MM.1S (cell line): ENCODE measurements around the gene TUBGCP3.

Experiments used
- DNase-seq: peaks from one replicate; pipeline ENCODE4 v3.0.0-alpha.2; 2015
- H2AFZ ChIP-seq: fragments of 300-600 bp; sonication (generic); 2 replicates; pipeline ENCODE4 v1.6.0; 2016; ENCODE audit warnings: antibody characterized with exemption, low read length
- H3F3A ChIP-seq: fragments of 300-600 bp; sonication (generic); 2 replicates; pipeline ENCODE4 v1.6.1; 2016; ENCODE audit warnings: mild to moderate bottlenecking, antibody characterized with exemption, low read length, moderate library complexity, mixed read lengths; ENCODE audit not compliant: insufficient read depth
- H3K27ac ChIP-seq: fragments of 300-600 bp; sonication (generic); 2 replicates; pipeline ENCODE4 v1.5.1; 2016; ENCODE audit warnings: mild to moderate bottlenecking, low read length
- H3K27me3 ChIP-seq: fragments of 300-600 bp; sonication (generic); replicated peaks from 2 replicates; pipeline ENCODE4 v1.6.0; 2016; ENCODE audit warnings: low read length; ENCODE audit not compliant: insufficient read depth
- H3K36me3 ChIP-seq: fragments of 300-600 bp; sonication (generic); replicated peaks from 2 replicates; pipeline ENCODE4 v1.6.1; 2016; ENCODE audit warnings: mild to moderate bottlenecking, low read length, mixed read lengths; ENCODE audit not compliant: insufficient read depth
- H3K4me1 ChIP-seq: fragments of 300-600 bp; sonication (generic); 2 replicates; pipeline ENCODE4 v1.6.1; 2016; ENCODE audit warnings: low read length, mixed read lengths
- H3K4me2 ChIP-seq: fragments of 300-600 bp; sonication (generic); 2 replicates; pipeline ENCODE4 v1.6.0; 2016; ENCODE audit warnings: low read depth, low read length
- H3K4me3 ChIP-seq: fragments of 300-600 bp; sonication (generic); 2 replicates; pipeline ENCODE4 v1.5.1; 2016; ENCODE audit warnings: low read length, mixed read lengths
- H3K79me2 ChIP-seq: fragments of 300-600 bp; sonication (generic); 2 replicates; pipeline ENCODE4 v1.6.1; 2016; ENCODE audit warnings: mixed run types, low read length, mixed read lengths
- H3K9ac ChIP-seq: fragments of 300-600 bp; sonication (generic); 2 replicates; pipeline ENCODE4 v1.6.1; 2016; ENCODE audit warnings: low read length, mixed read lengths
- H3K9me2 ChIP-seq: fragments of 300-600 bp; sonication (generic); replicated peaks from 2 replicates; pipeline ENCODE4 v1.6.1; 2016; ENCODE audit warnings: mild to moderate bottlenecking, low read length, mixed read lengths; ENCODE audit not compliant: insufficient read depth
- H3K9me3 ChIP-seq: fragments of 300-600 bp; sonication (generic); replicated peaks from 2 replicates; pipeline ENCODE4 v1.6.1; 2016; ENCODE audit warnings: mild to moderate bottlenecking, low read length, mixed read lengths; ENCODE audit not compliant: insufficient read depth
- H4K20me1 ChIP-seq: fragments of 300-600 bp; sonication (generic); 2 replicates; pipeline ENCODE4 v1.6.1; 2016; ENCODE audit warnings: mild to moderate bottlenecking, low read length, moderate library complexity, mixed read lengths; ENCODE audit not compliant: insufficient read depth
- CTCF ChIP-seq: fragments of 300-600 bp; sonication (generic); IDR thresholded peaks from 2 replicates; pipeline ENCODE4 v1.5.1; 2016; ENCODE audit warnings: antibody characterized with exemption, low read length, mixed read lengths
- EZH2 ChIP-seq: fragments of 300-600 bp; sonication (generic); optimal IDR thresholded peaks from 2 replicates; pipeline ENCODE3; 2017; ENCODE audit warnings: low read depth, mild to moderate bottlenecking, antibody characterized with exemption, low read length, mixed read lengths
- EZH2phosphoT487 ChIP-seq: fragments of 300-600 bp; sonication (generic); IDR thresholded peaks from 2 replicates; pipeline ENCODE4 v1.6.1; 2018; ENCODE audit warnings: antibody characterized with exemption, low read length

The TUBGCP3 gene

GRCh38 chr13:112561478-112561877 is 26.5 kb downstream of the TUBGCP3 start:
- DNase-seq: no peak
- H3K4me2 ChIP-seq: no peak overlapping the region
- no peaks in the 10 kb centered on the region for H3K27me3 ChIP-seq
- H3K9me2 ChIP-seq: no peaks in the 10 kb centered on the region
- no peak overlapping the region for H3K9ac ChIP-seq
- no peak overlapping the region for H2AFZ ChIP-seq
- TF ChIP-seq CTCF (no peak), EZH2 (no peak), EZH2phosphoT487 (no peak)
- H3F3A ChIP-seq: no peaks in the 10 kb centered on the region
- peaks cover 92% of the 10 kb centered on the region for H3K79me2 ChIP-seq
- H3K36me3 ChIP-seq: peaks cover 5% of the 10 kb centered on the region; the same call in 1 of the 2 replicates
- no peak overlapping the region for H3K4me3 ChIP-seq
- peaks cover 16% of the 10 kb centered on the region; the same call in 1 of the 2 replicates for H4K20me1 ChIP-seq
- H3K4me1 ChIP-seq: no peaks in the 10 kb centered on the region
- H3K27ac ChIP-seq: no peak overlapping the region
- H3K9me3 ChIP-seq: no peaks in the 10 kb centered on the region

- TF ChIP-seq EZH2phosphoT487: no peak
- TF ChIP-seq CTCF: no peak
- TF ChIP-seq EZH2: no peak
- H3K36me3 ChIP-seq: peaks cover 13% of the 10 kb centered on the region; the same call in 1 of the 2 replicates
- no peak for DNase-seq
- 0 out of 2 replicates have a peak, but pooled peaks cover 16% of the 10 kb centered on the region for H4K20me1 ChIP-seq
- no peaks in the 10 kb centered on the region for H3K4me1 ChIP-seq
- no peaks in the 10 kb centered on the region for H3K9me3 ChIP-seq
- no peak overlapping the region for H3K9ac ChIP-seq
- peaks cover 70% of the 10 kb centered on the region for H3K79me2 ChIP-seq
- no peaks in the 10 kb centered on the region for H3K27me3 ChIP-seq
- no peak overlapping the region for H3K27ac ChIP-seq
- no peaks in the 10 kb centered on the region for H3K9me2 ChIP-seq
- H3K4me2 ChIP-seq: no peak overlapping the region
- H2AFZ ChIP-seq: no peak overlapping the region
- no peak overlapping the region for H3K4me3 ChIP-seq
- no peaks in the 10 kb centered on the region for H3F3A ChIP-seq
Measured at GRCh38 chr13:112558696-112559418, 29.1 kb downstream of the TUBGCP3 start.

GRCh38 chr13:112556600-112556999 is 31.4 kb downstream of the TUBGCP3 start:
- Histone ChIP-seq H3K4me3 (no peak overlapping the region), H3K79me2 (peaks cover 49% of the 10 kb centered on the region), H4K20me1 (0 out of 2 replicates have a peak, but pooled peaks cover 5% of the 10 kb centered on the region), H3K4me2 (no peak overlapping the region), H3K27me3 (no peaks in the 10 kb centered on the region), H3K36me3 (peaks cover 14% of the 10 kb centered on the region), H3F3A (no peaks in the 10 kb centered on the region), H3K9me3 (no peaks in the 10 kb centered on the region), H3K9ac (no peak overlapping the region), H2AFZ (no peak overlapping the region), H3K27ac (no peak overlapping the region), H3K4me1 (no peaks in the 10 kb centered on the region), H3K9me2 (no peaks in the 10 kb centered on the region)
- DNase-seq: no peak
- no peak for TF ChIP-seq EZH2phosphoT487
- no peak for TF ChIP-seq EZH2
- TF ChIP-seq CTCF: no peak
